Immature natural killer cell (primary cell): ENCODE measurements around the gene LTBP4. TPM values are rescaled to one million over a fixed set of nuclear protein-coding genes. Genes with fewer than 3 reads are reported as not detected.
"Not testable (repeated sequence)": the region's sequence is repeated elsewhere in the genome, so short reads cannot be mapped to it uniquely, and the experiment has no call there.

Experiments
- DNase-seq, 3 donors: peaks; one replicate each; pipeline ENCODE4 v3.0.0; 2022; ENCODE audit warnings: mixed read lengths in 1 of 3
- H3K27ac Mint-ChIP-seq, 6 donors: one replicate each; pipeline ENCODE4 v1.8.0; 2020; ENCODE audit warnings: mixed read lengths in 6 of 6, mild to moderate bottlenecking in 5 of 6, inconsistent platforms in 4 of 6, moderate library complexity in 3 of 6
- H3K27me3 Mint-ChIP-seq, 3 donors: one replicate each; pipeline ENCODE4 v1.8.0; 2020 to 2021; ENCODE audit warnings: low read depth in 3 of 3, mild to moderate bottlenecking in 3 of 3, mixed read lengths in 3 of 3, moderate library complexity in 3 of 3, inconsistent platforms in 1 of 3
- H3K36me3 Mint-ChIP-seq, 3 donors: one replicate each; pipeline ENCODE4 v1.8.0; 2020; ENCODE audit warnings: mixed read lengths in 3 of 3, inconsistent platforms in 2 of 3, mild to moderate bottlenecking in 2 of 3
- H3K4me1 Mint-ChIP-seq, 2 donors: one replicate each; pipeline ENCODE4 v1.8.0; 2020; ENCODE audit warnings: inconsistent platforms in 2 of 2, mild to moderate bottlenecking in 2 of 2, mixed read lengths in 2 of 2, moderate library complexity in 1 of 2
- H3K4me3 Mint-ChIP-seq, 5 donors: one replicate each; pipeline ENCODE4 v1.8.0; 2020; ENCODE audit warnings: mild to moderate bottlenecking in 5 of 5, mixed read lengths in 5 of 5, inconsistent platforms in 3 of 5, moderate library complexity in 3 of 5
- H3K9me3 Mint-ChIP-seq, 6 donors: one replicate each; pipeline ENCODE4 v1.8.0; 2020; ENCODE audit warnings: mild to moderate bottlenecking in 6 of 6, mixed read lengths in 6 of 6, inconsistent platforms in 4 of 6, moderate library complexity in 3 of 6
- polyA plus RNA-seq, 3 donors: library from polyadenylated mRNA; unstranded; fragments of 300-500 nt; fragmentation: Illumina TruSeq; gene quantifications; one replicate each; pipeline ENCODE4 v1.2.3, GENCODE V29; 2021

Gene LTBP4
- polyA plus RNA-seq, 3 donors from 2014 or later, result 8.9 to 21.5 (median 18.8) TPM

DNA sequence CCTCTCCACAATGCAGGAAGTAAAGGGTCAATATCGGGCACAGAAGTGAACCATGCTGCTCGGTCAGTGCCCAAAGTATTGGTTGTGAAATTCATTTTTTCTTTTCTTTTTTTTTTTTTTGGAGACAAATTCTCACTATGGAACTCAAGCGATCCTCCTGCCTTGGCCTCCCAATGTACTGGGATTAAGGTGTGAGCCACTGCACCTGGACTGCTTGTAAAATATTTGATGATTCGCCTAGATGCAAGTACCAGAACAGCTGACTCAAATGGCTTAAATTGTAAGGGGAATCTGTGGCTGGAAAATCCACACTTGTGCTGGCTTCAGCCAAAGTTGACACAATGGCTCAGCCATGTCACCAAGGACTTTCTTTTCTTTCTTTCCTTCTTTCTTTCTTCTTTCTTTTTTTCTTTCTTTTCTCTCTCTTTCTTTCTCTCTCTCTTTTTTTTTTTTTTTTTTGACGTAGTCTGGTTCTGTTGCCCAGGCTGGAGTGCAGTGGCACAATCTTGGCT, 45.6 kb downstream of the LTBP4 start:
- no peak for DNase-seq
- Mint-ChIP-seq H3K9me3 (no peaks in the 10 kb centered on the region), H3K27me3 (peaks cover 2 to 6% (median 2%) of the 10 kb centered on the region in 3 donors), H3K27ac (no peak overlapping the region), H3K4me1 (no peaks in the 10 kb centered on the region), H3K4me3 (no peak overlapping the region), H3K36me3 (peaks cover 0 to 3% (median 0%) of the 10 kb centered on the region in 3 donors)

DNA sequence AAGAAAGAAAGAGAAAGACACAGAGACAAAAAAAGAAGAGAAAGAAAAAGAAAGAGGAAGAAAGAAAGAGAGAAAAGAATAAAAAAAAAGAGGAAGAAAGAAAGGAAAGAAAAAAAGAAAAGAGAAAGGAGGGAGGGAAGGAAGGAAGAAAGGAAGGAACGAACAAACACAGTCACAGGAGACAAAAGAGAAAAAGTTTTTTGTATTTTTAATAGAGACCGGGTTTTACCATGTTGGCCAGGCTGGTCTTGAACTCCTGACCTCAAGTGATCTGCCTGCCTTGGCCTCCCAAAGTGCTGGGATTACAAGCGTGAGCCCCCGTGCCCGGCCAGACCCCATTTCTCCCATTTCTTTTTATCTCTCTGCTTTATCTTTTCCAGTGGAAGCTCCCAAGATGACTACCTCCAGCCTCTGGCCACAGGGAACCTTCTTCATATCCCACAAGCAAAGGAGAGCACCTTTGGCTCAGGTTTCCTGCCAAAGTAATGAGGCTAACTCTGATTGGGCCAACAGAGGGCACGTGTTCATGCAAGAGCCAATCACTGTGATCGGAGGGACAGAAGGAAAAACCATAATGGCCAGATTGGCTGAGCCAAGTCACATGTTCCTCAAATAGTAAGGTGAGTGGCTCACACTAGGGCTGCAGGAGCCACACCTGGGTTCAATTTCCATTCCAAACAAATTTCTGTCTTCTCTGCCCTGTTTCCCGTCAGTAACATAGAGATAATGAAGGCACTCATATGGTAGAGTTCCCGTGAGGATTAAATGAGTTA, 48.9 kb downstream of the LTBP4 start:
- H3K4me1 Mint-ChIP-seq, DNase-seq, H3K27me3 Mint-ChIP-seq, H3K4me3 Mint-ChIP-seq, H3K36me3 Mint-ChIP-seq, H3K27ac Mint-ChIP-seq, H3K9me3 Mint-ChIP-seq: not testable (repeated sequence)

DNA sequence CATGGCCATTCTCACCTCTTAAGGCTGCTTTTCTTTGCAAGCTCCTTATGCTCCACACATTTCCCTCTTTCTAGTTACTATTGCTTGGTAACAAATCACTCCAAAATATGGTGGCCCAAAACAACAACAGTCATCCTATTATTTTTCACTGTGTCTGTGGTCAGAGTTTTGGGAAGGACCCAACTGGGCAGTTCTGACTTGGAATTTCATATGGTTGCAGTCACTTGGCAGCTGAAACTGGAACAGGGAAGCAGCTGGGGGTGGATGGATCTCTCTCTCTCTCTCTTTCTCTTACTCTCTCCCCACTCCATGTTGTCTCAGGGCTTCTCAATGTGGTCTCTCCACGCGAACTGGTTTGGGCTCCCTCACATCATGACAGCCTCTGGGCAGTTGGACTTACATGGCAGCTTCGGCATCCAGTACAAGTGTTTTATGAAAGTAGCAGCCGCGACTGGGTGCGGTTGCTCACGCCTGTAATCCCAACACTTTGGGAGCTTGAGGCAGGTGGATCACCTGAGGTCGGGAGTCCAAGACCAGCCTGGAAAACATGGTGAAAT, 49.7 kb downstream of the LTBP4 start:
- H3K27me3 Mint-ChIP-seq, result peaks cover 0 to 3% (median 2%) of the 10 kb centered on the region in 3 donors
- DNase-seq, result no peak
- H3K4me3 Mint-ChIP-seq, result no peak overlapping the region
- H3K36me3 Mint-ChIP-seq, result peaks cover 0 to under 1% (median 0%) of the 10 kb centered on the region in 3 donors
- no peaks in the 10 kb centered on the region for H3K4me1 Mint-ChIP-seq
- no peak overlapping the region for H3K27ac Mint-ChIP-seq
- H3K9me3 Mint-ChIP-seq, result no peaks in the 10 kb centered on the region

DNA sequence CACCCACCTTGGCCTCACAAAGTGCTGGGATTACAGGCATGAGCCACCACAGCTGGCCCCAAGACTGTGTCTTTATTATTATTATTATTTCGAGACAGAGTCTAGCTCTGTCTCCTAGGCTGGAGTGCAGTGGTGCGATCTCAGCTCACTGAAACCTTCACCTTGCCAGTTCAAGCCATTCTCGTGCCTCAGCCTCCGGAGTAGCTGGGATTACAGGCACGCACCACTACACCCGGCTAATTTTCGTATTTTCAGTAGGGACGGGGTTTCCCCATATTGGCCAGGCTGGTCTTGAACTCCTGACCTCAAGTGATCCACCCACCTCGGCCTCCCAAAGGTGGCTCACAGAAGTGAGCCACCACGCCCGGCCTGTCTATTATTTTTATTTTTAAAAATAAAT, 51.1 kb downstream of the LTBP4 start:
- H3K36me3 Mint-ChIP-seq, H3K9me3 Mint-ChIP-seq, H3K27ac Mint-ChIP-seq, DNase-seq, H3K4me3 Mint-ChIP-seq, H3K27me3 Mint-ChIP-seq, H3K4me1 Mint-ChIP-seq: not testable (repeated sequence)

DNA sequence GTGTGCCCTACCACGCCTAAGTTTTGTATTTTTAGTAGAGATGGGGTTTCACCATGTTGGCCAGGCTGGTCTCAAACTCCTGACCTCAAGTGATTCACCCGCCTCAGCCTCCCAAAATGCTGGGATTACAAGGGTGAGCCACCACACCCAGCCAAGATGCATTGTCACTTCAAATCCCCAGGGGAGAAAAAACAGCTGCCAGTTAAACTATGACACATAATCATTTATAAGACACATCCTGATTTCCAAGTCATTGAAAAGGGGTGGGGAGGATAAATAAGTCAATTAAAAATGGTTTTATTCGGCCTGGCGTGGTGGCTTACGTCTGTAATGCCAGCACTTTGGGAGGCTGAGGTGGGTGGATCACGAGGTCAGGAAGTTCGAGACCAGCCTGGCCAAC, 54.5 kb downstream of the LTBP4 start:
- H3K36me3 Mint-ChIP-seq, H3K4me1 Mint-ChIP-seq, H3K27me3 Mint-ChIP-seq, H3K27ac Mint-ChIP-seq, H3K9me3 Mint-ChIP-seq, H3K4me3 Mint-ChIP-seq, DNase-seq: not testable (repeated sequence)

DNA sequence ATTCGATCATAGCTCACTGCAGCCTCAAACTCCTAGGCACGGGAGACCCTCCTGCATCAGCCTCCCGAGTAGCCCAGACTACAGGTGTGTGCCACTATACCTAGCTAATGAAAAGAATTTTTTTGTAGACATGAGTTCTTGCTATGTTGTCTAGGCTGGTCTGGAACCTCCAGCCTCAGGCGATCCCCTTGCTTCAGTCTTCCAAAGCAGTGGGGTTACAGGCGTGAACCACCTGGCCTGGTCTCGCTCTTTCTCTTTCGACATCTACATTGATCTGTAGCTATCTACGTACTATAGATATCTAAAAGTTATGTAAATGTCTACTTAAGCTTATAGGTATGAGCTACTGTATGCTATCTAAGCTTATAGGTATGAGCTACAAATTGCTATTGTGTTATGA, 56.9 kb downstream of the LTBP4 start:
- Mint-ChIP-seq H3K4me1 (peaks cover 0 to 3% of the 10 kb centered on the region in 2 donors), H3K27ac (no peak overlapping the region), H3K9me3 (no peaks in the 10 kb centered on the region), H3K4me3 (no peak overlapping the region), H3K27me3 (peaks cover 0 to 4% (median 4%) of the 10 kb centered on the region in 3 donors), H3K36me3 (no peaks in the 10 kb centered on the region)
- DNase-seq, result no peak

DNA sequence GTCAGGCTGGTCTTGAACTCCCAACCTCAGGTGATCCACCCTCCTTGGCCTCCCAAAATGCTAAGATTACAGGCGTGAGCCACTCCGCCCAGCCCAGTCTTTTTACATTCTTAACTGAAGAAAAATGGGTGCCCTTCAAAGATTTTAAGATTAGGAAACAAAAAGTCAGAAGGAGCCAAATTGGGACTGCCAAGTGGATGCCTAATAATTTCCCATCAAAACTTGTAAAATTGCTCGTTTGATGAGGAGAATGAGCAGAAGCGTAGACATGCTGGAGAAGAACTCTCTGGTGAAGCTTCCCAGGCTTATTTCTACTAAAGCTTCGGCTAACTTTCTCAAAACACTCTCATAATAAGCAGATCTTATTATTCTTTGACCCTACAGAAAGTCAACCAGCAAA, 57.9 kb downstream of the LTBP4 start:
- H3K27me3 Mint-ChIP-seq, result peaks cover 0 to 6% (median 5%) of the 10 kb centered on the region in 3 donors
- no peak overlapping the region for H3K4me3 Mint-ChIP-seq
- peaks cover 8 to 11% of the 10 kb centered on the region in 2 donors for H3K4me1 Mint-ChIP-seq
- no peaks in the 10 kb centered on the region for H3K9me3 Mint-ChIP-seq
- H3K36me3 Mint-ChIP-seq, result no peaks in the 10 kb centered on the region
- H3K27ac Mint-ChIP-seq, result no peak overlapping the region
- DNase-seq, result no peak

DNA sequence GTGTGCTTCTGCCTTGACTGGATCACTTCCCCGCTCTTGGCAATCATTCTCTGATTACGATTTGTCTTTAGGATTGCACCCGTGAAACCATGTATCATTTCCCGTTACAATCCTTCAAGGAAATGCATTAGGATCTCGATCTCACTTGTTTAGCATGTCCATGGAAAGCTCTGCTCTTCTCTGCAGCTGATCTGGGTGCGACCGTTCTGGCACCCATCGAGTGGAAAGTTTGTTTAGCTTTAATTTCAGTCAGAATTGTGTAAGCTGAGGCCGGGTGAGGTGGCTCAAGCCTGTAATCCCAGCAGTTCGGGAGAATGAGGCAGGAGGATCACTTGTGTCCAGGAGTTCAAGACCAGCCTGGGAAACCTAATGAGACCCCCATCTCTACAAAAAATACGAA, 58.4 kb downstream of the LTBP4 start:
- H3K4me1 Mint-ChIP-seq, result peaks cover 8 to 11% of the 10 kb centered on the region in 2 donors
- H3K27me3 Mint-ChIP-seq, result peaks cover 0 to 6% (median 5%) of the 10 kb centered on the region in 3 donors
- no peak overlapping the region for H3K4me3 Mint-ChIP-seq
- no peaks in the 10 kb centered on the region for H3K36me3 Mint-ChIP-seq
- H3K27ac Mint-ChIP-seq, result no peak overlapping the region
- DNase-seq, result no peak
- no peaks in the 10 kb centered on the region for H3K9me3 Mint-ChIP-seq

DNA sequence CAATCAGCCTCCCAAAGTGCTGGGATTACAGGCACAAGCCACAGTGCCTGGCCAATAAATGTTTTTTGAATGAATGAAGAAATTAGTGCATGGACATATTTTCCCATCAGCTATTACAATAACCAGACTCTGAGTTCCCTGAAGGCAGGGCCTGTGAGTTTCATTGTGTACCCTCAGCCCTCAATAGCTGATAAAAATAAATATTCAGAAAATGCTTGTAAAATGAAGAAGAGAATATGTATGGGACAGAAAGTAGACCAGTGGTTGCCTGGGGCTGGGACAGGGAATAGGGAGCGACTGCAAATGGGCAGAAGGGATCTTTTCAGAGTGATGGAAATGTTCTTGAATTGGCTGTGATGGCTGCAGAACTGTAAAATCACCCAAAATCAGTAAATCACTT, 60.4 kb downstream of the LTBP4 start:
- peak overlapping the region in 1 of 6 donors; percentile 67 for H3K27ac Mint-ChIP-seq
- no peak for DNase-seq
- peaks cover 8 to 11% of the 10 kb centered on the region in 2 donors for H3K4me1 Mint-ChIP-seq
- no peaks in the 10 kb centered on the region for H3K36me3 Mint-ChIP-seq
- H3K27me3 Mint-ChIP-seq, result peaks cover 0 to 6% (median 5%) of the 10 kb centered on the region in 3 donors
- H3K9me3 Mint-ChIP-seq, result no peaks in the 10 kb centered on the region
- H3K4me3 Mint-ChIP-seq, result peak overlapping the region in 2 of 5 donors; percentile 27 to 52

DNA sequence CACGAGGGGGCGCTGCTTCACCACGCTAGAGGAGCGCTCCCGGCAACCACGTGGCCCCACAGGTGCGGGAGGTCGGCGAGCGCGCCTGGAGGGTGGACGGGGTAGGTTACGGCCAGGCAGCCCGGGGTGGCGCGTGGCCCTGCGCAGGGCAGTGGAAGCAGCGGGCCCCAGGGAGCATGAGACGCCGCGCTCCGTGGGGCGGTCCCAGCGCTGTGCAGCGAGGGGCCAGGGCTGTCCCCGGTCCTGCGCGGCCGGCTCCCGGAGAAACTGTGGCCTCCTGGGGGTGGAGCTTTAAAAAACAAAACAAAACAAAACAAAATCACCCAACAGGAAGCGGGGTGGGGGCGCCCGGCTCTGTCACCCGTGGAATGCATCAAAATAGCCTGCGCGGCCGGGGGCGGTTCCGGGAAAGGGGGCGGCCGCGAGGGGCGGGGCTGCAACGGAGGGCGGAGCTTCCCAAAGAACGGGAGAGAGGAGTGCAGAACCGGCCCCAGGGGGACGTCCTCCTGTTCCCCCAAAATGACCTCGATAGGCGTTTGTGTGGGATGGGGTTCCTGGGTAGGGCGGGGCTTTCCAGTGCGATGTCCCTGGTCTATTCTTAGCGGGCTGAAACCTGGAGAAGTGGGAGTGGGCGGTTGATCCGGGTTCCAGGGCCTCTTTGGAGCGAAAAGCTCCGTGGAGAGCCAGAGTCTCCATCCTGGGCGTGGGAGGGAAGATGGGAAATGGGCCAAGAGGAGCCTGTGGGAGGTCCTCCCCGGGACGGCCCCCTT, 61.9 kb downstream of the LTBP4 start:
- Mint-ChIP-seq H3K27me3 (peaks cover 0 to 8% (median 5%) of the 10 kb centered on the region in 3 donors), H3K9me3 (no peaks in the 10 kb centered on the region), H3K4me1 (peaks cover 8 to 11% of the 10 kb centered on the region in 2 donors), H3K27ac (peak overlapping the region; percentile 84 to 92 (median 88)), H3K4me3 (peak overlapping the region; percentile 80 to 88 (median 84)), H3K36me3 (no peaks in the 10 kb centered on the region)
- peak; percentile 89 to 92 (median 90) for DNase-seq

DNA sequence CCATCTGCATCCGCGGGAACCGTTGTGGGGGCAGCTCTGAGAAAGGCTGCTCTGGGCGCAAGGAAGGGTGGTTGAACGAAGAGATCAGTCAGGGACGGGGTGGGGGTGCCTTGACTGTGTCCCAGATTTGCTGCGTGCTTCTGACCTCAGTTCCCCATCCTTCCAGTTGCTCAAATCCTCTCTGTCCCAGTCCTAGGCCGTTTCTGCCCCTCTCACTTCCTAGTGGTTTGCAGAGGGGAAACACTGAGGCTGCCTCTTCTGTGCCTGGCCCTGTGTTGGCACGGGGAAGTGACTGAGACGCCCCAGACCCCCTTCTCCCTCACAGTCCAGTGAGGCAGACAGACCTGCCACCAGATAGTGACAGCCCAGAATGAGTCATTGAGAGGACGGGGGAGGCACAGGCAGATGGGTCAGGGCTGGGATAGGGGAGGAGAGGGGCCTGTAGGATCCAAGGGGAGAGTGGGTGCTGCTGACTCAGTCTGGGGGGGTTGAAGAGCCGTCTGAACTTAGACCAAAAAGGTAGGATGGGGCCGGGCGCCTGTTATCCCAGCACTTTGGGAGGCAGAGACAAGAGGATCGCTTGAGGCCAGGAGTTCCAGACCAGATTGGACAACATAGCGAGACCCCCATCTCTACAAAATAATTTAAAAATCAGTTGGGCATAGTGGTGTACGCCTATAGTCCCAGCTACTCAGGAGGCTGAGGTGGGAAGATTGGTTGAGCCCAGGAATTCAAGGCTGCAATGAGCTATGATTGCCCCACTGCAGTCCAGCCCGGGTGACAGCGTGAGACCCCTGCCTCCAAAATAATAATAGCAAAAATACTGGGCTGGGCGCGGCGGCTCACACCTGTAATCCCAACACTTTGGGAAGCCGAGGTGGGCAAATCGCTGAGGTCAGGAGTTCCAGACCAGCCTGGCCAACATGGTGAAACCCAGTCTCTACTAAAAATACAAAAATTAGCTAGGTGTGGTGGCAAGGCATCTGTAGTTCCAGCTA, 62.8 kb downstream of the LTBP4 start:
- Mint-ChIP-seq H3K27ac (peak overlapping the region; percentile 84 to 92 (median 88)), H3K27me3 (peaks cover 0 to 8% (median 3%) of the 10 kb centered on the region in 3 donors), H3K4me1 (peaks cover 8 to 11% of the 10 kb centered on the region in 2 donors), H3K4me3 (peak overlapping the region; percentile 80 to 88 (median 84)), H3K36me3 (peaks cover 2 to 5% (median 2%) of the 10 kb centered on the region in 3 donors), H3K9me3 (no peaks in the 10 kb centered on the region)
- DNase-seq, result no peak

DNA sequence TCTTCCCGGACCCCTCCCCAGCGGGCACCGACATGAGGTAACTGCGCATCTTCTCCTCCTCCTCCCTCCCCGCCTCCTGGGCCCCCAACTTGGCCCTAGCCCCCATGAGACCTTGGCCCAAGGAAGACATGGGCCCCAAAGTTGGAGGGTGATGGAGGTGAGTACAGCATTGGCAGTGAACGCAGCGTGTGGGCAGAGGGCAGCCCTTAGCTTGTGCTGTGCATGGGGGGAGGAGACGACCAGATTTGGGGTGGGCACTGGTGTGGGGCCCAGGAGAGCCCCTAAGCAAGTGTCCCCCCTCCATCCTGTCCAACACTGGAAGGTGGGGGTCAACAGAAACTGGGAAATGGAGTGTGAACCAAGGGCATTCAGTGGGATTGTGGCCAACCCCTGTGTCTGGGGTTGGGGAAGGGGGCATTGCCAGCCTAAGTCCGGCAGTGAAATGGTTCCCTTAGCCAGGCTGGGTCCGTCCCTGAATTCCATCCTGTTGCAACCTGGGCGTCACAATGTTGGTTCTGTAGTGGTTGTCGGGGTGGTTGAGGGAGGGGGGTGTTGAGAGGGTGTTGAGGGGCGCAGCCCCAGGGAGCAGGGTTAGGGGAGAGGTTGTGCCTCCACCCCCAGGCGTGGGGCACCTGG, 65.8 kb downstream of the LTBP4 start:
- Mint-ChIP-seq H3K4me3 (no peak overlapping the region), H3K36me3 (peaks cover 13 to 27% (median 13%) of the 10 kb centered on the region in 3 donors), H3K4me1 (peaks cover 8 to 13% of the 10 kb centered on the region in 2 donors), H3K9me3 (peaks cover 0 to 2% (median 0%) of the 10 kb centered on the region in 6 donors), H3K27ac (peak overlapping the region in 1 of 6 donors; percentile 20), H3K27me3 (peaks cover 0 to 3% (median 3%) of the 10 kb centered on the region in 3 donors)
- DNase-seq, result no peak
